Frontal cortex (tissue), 4 donors: ENCODE measurements around the gene DYNLT4. TPM values are rescaled to one million over a fixed set of nuclear protein-coding genes. Genes with fewer than 3 reads are reported as not detected.
"Not testable (repeated sequence)": the region's sequence is repeated elsewhere in the genome, so short reads cannot be mapped to it uniquely, and the experiment has no call there.

ENCODE experiments used
- DNase-seq, 2 donors: peaks; one replicate each; pipeline ENCODE4 v3.0.0; 2012; ENCODE audit warnings: low spot score in 2 of 2
- FAIRE-seq: peaks from 2 replicates; lab custom pipeline; 2012; peaks lifted over from hg19 to GRCh38; lab: Jason Lieb, UNC
- total RNA-seq: library from RNA; depleted of rRNA; stranded (reverse); fragments of >200 nt; gene quantifications from one replicate; pipeline ENCODE4 v1.2.3, GENCODE V29; 2014
- donor health status: control.
- donor health status: control.
- donor health status: control.

Gene DYNLT4
- total RNA-seq, 1 donor from 2014 or later, result not detected

- FAIRE-seq, result no peak
- DNase-seq, result peak in 1 of 2 donors; percentile 49
These were observed 5.8 kb upstream of the DYNLT4 start for GRCh38 chr1:44812822-44813543.

- FAIRE-seq (no peak), DNase-seq (peak in 1 of 2 donors; percentile 12)
These were observed 4.1 kb upstream of the DYNLT4 start for GRCh38 chr1:44811234-44811633.

- not testable (repeated sequence) for FAIRE-seq, DNase-seq
These were observed 3.6 kb upstream of the DYNLT4 start for GRCh38 chr1:44810762-44811105.

- DNase-seq (no peak), FAIRE-seq (no peak)
These were observed 3.1 kb upstream of the DYNLT4 start for GRCh38 chr1:44810101-44810761.

GRCh38 chr1:44808938-44809917 lies 2.1 kb upstream of the DYNLT4 start:
- no peak for FAIRE-seq
- DNase-seq, result no peak

GRCh38 chr1:44808063-44808937 lies 1.1 kb upstream of the DYNLT4 start, which contains the start of gene BTBD19:
Gene BTBD19, plus strand, starts transcription at chr1:44808523. Its CDS starts 298 bp downstream, at chr1:44808821.
- FAIRE-seq (no peak), DNase-seq (peak; percentile 85 to 87)

GRCh38 chr1:44807364-44808062 lies 362 bp upstream of the DYNLT4 start:
- FAIRE-seq (no peak), DNase-seq (peak; percentile 74 to 75)

- FAIRE-seq (no peak), DNase-seq (no peak)
These were observed 987 bp downstream of the DYNLT4 start for GRCh38 chr1:44806025-44806703.

GRCh38 chr1:44805311-44806024 lies 1.7 kb downstream of the DYNLT4 start:
- no peak for FAIRE-seq
- no peak for DNase-seq

- DNase-seq (no peak), FAIRE-seq (no peak)
These were observed 3.6 kb downstream of the DYNLT4 start for GRCh38 chr1:44803312-44804095.

- DNase-seq (no peak), FAIRE-seq (no peak)
These were observed 4.2 kb downstream of the DYNLT4 start for GRCh38 chr1:44803062-44803311.

- DNase-seq, result peak in 1 of 2 donors; percentile 54
- no peak for FAIRE-seq
These were observed 4.7 kb downstream of the DYNLT4 start for GRCh38 chr1:44802306-44803061.

GRCh38 chr1:44801491-44802305 lies 5.5 kb downstream of the DYNLT4 start:
- DNase-seq, result no peak
- FAIRE-seq, result no peak

GRCh38 chr1:44799770-44800584 lies 7.2 kb downstream of the DYNLT4 start, which contains the start of gene PLK3:
Gene PLK3, plus strand, starts transcription at chr1:44800377. Its CDS starts 87 bp downstream, at chr1:44800464.
- FAIRE-seq (no peak), DNase-seq (peak; percentile 99 to 100)
